OCI-LY7 (cell line): ENCODE measurements around the gene KAZN.

Experiments used
- EZH2phosphoT487 ChIP-seq: fragments of 200-600 bp; sonication (generic); IDR thresholded peaks from 2 replicates; pipeline ENCODE4 v1.6.1; 2018; ENCODE audit warnings: low read depth, borderline replicate concordance, mild to moderate bottlenecking, mixed run types, antibody characterized with exemption, low read length, moderate library complexity, mixed read lengths
- TF ChIP-seq, protein P1 (sequence below): fragments of 200-600 bp; sonication (generic); conservative IDR thresholded peaks from 2 replicates; pipeline ENCODE4 v1.5.1; 2014; ENCODE audit warnings: mild to moderate bottlenecking, antibody characterized with exemption, low read length, moderate library complexity, mixed read lengths

- TF ChIP-seq, protein P1, sequence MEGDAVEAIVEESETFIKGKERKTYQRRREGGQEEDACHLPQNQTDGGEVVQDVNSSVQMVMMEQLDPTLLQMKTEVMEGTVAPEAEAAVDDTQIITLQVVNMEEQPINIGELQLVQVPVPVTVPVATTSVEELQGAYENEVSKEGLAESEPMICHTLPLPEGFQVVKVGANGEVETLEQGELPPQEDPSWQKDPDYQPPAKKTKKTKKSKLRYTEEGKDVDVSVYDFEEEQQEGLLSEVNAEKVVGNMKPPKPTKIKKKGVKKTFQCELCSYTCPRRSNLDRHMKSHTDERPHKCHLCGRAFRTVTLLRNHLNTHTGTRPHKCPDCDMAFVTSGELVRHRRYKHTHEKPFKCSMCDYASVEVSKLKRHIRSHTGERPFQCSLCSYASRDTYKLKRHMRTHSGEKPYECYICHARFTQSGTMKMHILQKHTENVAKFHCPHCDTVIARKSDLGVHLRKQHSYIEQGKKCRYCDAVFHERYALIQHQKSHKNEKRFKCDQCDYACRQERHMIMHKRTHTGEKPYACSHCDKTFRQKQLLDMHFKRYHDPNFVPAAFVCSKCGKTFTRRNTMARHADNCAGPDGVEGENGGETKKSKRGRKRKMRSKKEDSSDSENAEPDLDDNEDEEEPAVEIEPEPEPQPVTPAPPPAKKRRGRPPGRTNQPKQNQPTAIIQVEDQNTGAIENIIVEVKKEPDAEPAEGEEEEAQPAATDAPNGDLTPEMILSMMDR = no peak
- no peak for TF ChIP-seq EZH2phosphoT487
Observed at GRCh38 chr1:14828665-14829064, 230.2 kb downstream of the KAZN start.
